ENCODE results near the gene CELF3.

CELF3 gene

DNA sequence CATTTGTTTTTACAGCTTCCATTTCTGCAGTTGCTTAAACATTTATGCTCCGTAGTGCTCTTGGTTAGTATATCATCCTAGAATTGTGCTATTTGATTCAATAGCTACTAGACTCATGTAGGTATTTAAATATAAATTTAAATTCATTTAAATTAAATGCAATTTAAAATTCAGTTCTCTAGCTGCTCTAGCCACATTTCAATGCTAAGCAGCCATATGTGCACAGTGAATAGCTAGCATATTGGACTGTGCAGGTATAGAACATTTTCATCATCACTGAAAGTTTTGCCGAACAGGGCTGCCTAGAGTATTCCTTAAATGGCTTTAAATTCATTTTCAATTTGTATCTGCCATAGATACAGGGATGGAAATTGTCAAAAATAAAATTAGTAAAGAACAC is 32.5 kb downstream of the CELF3 start:
- TF ChIP-seq POLR2AphosphoS5 (IDR thresholded peaks at IDR 0.05; ENCODE audit: low read depth, low read length) = no peak
- TF ChIP-seq TAF1 (IDR thresholded peaks at IDR 0.05; ENCODE audit: borderline replicate concordance, insufficient read depth, low read length) = no peak
- TF ChIP-seq FOXP2 (optimal IDR thresholded peaks at IDR 0.05; ENCODE audit: borderline replicate concordance, extremely low read depth, extremely low read length, insufficient read depth) = no peak
- TF ChIP-seq SIN3A (IDR thresholded peaks at IDR 0.05; ENCODE audit: borderline replicate concordance, insufficient read depth, low read length) = no peak
- TF ChIP-seq, protein P1, sequence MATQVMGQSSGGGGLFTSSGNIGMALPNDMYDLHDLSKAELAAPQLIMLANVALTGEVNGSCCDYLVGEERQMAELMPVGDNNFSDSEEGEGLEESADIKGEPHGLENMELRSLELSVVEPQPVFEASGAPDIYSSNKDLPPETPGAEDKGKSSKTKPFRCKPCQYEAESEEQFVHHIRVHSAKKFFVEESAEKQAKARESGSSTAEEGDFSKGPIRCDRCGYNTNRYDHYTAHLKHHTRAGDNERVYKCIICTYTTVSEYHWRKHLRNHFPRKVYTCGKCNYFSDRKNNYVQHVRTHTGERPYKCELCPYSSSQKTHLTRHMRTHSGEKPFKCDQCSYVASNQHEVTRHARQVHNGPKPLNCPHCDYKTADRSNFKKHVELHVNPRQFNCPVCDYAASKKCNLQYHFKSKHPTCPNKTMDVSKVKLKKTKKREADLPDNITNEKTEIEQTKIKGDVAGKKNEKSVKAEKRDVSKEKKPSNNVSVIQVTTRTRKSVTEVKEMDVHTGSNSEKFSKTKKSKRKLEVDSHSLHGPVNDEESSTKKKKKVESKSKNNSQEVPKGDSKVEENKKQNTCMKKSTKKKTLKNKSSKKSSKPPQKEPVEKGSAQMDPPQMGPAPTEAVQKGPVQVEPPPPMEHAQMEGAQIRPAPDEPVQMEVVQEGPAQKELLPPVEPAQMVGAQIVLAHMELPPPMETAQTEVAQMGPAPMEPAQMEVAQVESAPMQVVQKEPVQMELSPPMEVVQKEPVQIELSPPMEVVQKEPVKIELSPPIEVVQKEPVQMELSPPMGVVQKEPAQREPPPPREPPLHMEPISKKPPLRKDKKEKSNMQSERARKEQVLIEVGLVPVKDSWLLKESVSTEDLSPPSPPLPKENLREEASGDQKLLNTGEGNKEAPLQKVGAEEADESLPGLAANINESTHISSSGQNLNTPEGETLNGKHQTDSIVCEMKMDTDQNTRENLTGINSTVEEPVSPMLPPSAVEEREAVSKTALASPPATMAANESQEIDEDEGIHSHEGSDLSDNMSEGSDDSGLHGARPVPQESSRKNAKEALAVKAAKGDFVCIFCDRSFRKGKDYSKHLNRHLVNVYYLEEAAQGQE (IDR thresholded peaks at IDR 0.05; ENCODE audit: insufficient read depth in 1 of 2, low read depth in 2 of 2, low read length in 2 of 2) = no peak

DNA sequence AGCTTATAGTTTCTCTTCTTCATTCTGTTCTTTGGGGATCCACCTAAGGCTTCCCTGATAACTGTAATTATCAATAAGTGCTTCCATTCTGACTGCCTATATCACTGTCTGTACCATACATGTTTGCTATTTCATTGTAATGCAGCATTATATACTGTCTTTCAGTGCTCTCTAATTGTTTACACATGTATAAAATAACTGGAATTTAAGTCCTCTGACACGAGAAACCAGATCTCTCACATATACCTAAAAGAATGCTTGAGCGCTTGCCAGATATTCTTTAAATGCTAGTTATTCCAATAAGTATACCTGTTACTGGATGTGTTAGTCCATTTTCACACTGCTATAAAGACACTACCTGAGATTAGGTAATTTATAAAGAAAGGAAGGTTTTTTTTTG is 34.7 kb downstream of the CELF3 start:
- TF ChIP-seq POLR2AphosphoS5 (IDR thresholded peaks at IDR 0.05; ENCODE audit: low read depth, low read length) (no peak), FOXP2 (optimal IDR thresholded peaks at IDR 0.05; ENCODE audit: borderline replicate concordance, extremely low read depth, extremely low read length, insufficient read depth) (no peak), SIN3A (IDR thresholded peaks at IDR 0.05; ENCODE audit: borderline replicate concordance, insufficient read depth, low read length) (no peak)
- TF ChIP-seq, protein P1 (IDR thresholded peaks at IDR 0.05; ENCODE audit: insufficient read depth in 1 of 2, low read depth in 2 of 2, low read length in 2 of 2) = no peak

DNA sequence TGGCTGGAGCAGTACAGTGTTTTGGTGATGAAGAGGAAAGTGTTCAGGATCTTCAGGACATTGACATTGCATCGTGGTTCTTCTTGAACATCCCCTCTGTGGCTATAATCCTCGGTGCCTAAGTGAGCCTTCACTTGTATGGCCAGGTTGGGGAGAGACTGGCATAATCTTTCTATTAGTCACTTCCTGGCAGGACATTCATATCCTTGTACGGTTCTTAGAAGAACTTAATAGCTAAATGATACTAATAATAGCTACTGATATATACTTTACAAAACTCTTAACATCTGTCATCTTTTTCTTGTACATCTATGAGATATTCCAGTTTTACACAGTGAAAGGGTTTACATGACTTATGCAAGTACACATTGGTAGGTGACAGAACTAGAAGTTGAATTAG is 35.8 kb downstream of the CELF3 start:
- TF ChIP-seq TAF1 (IDR thresholded peaks at IDR 0.05; ENCODE audit: borderline replicate concordance, insufficient read depth, low read length) = no peak

DNA sequence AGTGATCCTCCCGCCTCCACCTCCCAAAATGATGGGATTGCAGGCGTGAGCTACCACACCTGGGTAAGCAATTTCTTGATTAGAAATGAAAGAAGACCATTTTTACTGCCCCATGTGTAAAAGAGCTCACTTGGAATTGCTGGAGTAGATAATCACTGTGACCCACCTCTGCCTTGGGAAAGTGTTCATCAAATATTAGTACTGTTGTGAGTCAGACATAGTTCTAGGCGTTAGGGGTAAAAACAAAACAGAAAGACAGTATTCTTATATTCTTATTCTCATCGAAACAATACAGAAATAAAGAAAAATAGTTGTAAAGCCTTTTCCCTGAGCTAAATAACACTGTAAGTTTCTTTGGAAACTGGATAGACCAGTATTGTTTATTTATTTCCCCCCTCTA is 36.2 kb downstream of the CELF3 start:
- TF ChIP-seq FOXP2 (optimal IDR thresholded peaks at IDR 0.05; ENCODE audit: borderline replicate concordance, extremely low read depth, extremely low read length, insufficient read depth) (no peak), TAF1 (IDR thresholded peaks at IDR 0.05; ENCODE audit: borderline replicate concordance, insufficient read depth, low read length) (no peak), SIN3A (IDR thresholded peaks at IDR 0.05; ENCODE audit: borderline replicate concordance, insufficient read depth, low read length) (no peak), POLR2AphosphoS5 (IDR thresholded peaks at IDR 0.05; ENCODE audit: low read depth, low read length) (no peak)
- TF ChIP-seq, protein P1 (IDR thresholded peaks at IDR 0.05; ENCODE audit: insufficient read depth in 1 of 2, low read depth in 2 of 2, low read length in 2 of 2) = no peak

DNA sequence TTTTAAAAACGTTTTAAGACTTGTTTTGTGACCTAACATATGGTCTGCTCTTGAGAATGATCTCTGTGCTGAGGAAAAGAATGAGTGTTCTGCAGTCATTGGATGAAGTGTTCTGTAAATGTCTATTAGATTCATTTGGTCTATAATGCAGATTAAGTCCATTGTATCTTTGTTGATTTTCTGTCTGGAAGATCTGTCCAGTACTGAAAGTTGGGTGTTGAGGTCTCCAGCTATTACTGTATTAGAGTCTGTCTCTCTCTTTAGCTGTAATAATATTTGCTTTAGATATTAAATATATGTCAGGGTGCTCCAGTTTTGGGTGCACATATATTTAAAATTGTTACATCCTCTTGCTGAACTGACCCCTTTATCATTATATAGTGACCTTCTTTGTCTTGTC is 43.2 kb downstream of the CELF3 start:
- TF ChIP-seq TAF1 (IDR thresholded peaks at IDR 0.05; ENCODE audit: borderline replicate concordance, insufficient read depth, low read length) = no peak
- TF ChIP-seq, protein P1 (IDR thresholded peaks at IDR 0.05; ENCODE audit: insufficient read depth in 1 of 2, low read depth in 2 of 2, low read length in 2 of 2) = no peak
- no peak for TF ChIP-seq POLR2AphosphoS5 (IDR thresholded peaks at IDR 0.05; ENCODE audit: low read depth, low read length)
- TF ChIP-seq SIN3A (IDR thresholded peaks at IDR 0.05; ENCODE audit: borderline replicate concordance, insufficient read depth, low read length) = no peak
- TF ChIP-seq FOXP2 (optimal IDR thresholded peaks at IDR 0.05; ENCODE audit: borderline replicate concordance, extremely low read depth, extremely low read length, insufficient read depth) = no peak

All from PFSK-1 (cell line).